Measurements from ENCODE around the gene PRKCA.

The PRKCA gene

GRCh38 chr17:66515974-66516373, 213.6 kb downstream of the PRKCA start:
- Histone ChIP-seq H3K4me3 (ENCODE audit: low read length, poor library complexity, severe bottlenecking) (no peak overlapping the region), H3K4me1 (ENCODE audit: insufficient read depth, low read length, poor library complexity, severe bottlenecking) (no peaks in the 10 kb centered on the region), H4K20me1 (ENCODE audit: insufficient read depth, low read length, poor library complexity, severe bottlenecking) (no peaks in the 10 kb centered on the region), H3K9me2 (replicated peaks; ENCODE audit: low read depth, low read length) (no peaks in the 10 kb centered on the region), H3K4me2 (ENCODE audit: low read depth, low read length, poor library complexity, severe bottlenecking) (no peak overlapping the region), H3K36me3 (ENCODE audit: insufficient read depth, low read length) (no peaks in the 10 kb centered on the region), H3F3A (ENCODE audit: low read depth) (no peaks in the 10 kb centered on the region), H3K79me2 (ENCODE audit: insufficient read depth, low read length) (no peaks in the 10 kb centered on the region), H3K27me3 (ENCODE audit: insufficient read depth, low read length, poor library complexity, severe bottlenecking) (no peaks in the 10 kb centered on the region), H2AFZ (ENCODE audit: low read length) (no peak overlapping the region), H3K9ac (ENCODE audit: low read depth, low read length, poor library complexity, severe bottlenecking) (no peak overlapping the region), H3K9me3 (ENCODE audit: insufficient read depth, low read depth, low read length) (no peaks in the 10 kb centered on the region)
- TF ChIP-seq CTCF (conservative IDR thresholded peaks at IDR 0.05; ENCODE audit: low read length) (no peak), EZH2phosphoT487 (IDR thresholded peaks at IDR 0.05; ENCODE audit: borderline replicate concordance) (no peak)

- no peaks in the 10 kb centered on the region for H3K27me3 ChIP-seq (ENCODE audit: insufficient read depth, low read length, poor library complexity, severe bottlenecking)
- H2AFZ ChIP-seq (ENCODE audit: low read length), result no peak overlapping the region
- H3K9me3 ChIP-seq (ENCODE audit: insufficient read depth, low read depth, low read length), result no peaks in the 10 kb centered on the region
- no peaks in the 10 kb centered on the region for H3K9me2 ChIP-seq (replicated peaks; ENCODE audit: low read depth, low read length)
- H3F3A ChIP-seq (ENCODE audit: low read depth), result no peaks in the 10 kb centered on the region
- TF ChIP-seq CTCF (conservative IDR thresholded peaks at IDR 0.05; ENCODE audit: low read length), result no peak
- TF ChIP-seq EZH2phosphoT487 (IDR thresholded peaks at IDR 0.05; ENCODE audit: borderline replicate concordance), result no peak
- no peaks in the 10 kb centered on the region for H3K36me3 ChIP-seq (ENCODE audit: insufficient read depth, low read length)
- H3K4me1 ChIP-seq (ENCODE audit: insufficient read depth, low read length, poor library complexity, severe bottlenecking), result no peaks in the 10 kb centered on the region
- H3K79me2 ChIP-seq (ENCODE audit: insufficient read depth, low read length), result no peaks in the 10 kb centered on the region
- no peak overlapping the region for H3K4me2 ChIP-seq (ENCODE audit: low read depth, low read length, poor library complexity, severe bottlenecking)
- no peaks in the 10 kb centered on the region for H4K20me1 ChIP-seq (ENCODE audit: insufficient read depth, low read length, poor library complexity, severe bottlenecking)
- no peak overlapping the region for H3K4me3 ChIP-seq (ENCODE audit: low read length, poor library complexity, severe bottlenecking)
- no peak overlapping the region for H3K9ac ChIP-seq (ENCODE audit: low read depth, low read length, poor library complexity, severe bottlenecking)
Measured at GRCh38 chr17:66517336-66518009, 215.1 kb downstream of the PRKCA start.

GRCh38 chr17:66518108-66518507, 215.7 kb downstream of the PRKCA start:
- no peak overlapping the region for H3K4me3 ChIP-seq (ENCODE audit: low read length, poor library complexity, severe bottlenecking)
- TF ChIP-seq EZH2phosphoT487 (IDR thresholded peaks at IDR 0.05; ENCODE audit: borderline replicate concordance) (no peak), CTCF (conservative IDR thresholded peaks at IDR 0.05; ENCODE audit: low read length) (no peak)
- H3K9me3 ChIP-seq (ENCODE audit: insufficient read depth, low read depth, low read length), result no peaks in the 10 kb centered on the region
- no peaks in the 10 kb centered on the region for H3K4me1 ChIP-seq (ENCODE audit: insufficient read depth, low read length, poor library complexity, severe bottlenecking)
- no peaks in the 10 kb centered on the region for H3F3A ChIP-seq (ENCODE audit: low read depth)
- H3K9ac ChIP-seq (ENCODE audit: low read depth, low read length, poor library complexity, severe bottlenecking), result no peak overlapping the region
- no peaks in the 10 kb centered on the region for H3K27me3 ChIP-seq (ENCODE audit: insufficient read depth, low read length, poor library complexity, severe bottlenecking)
- H2AFZ ChIP-seq (ENCODE audit: low read length), result no peak overlapping the region
- H3K79me2 ChIP-seq (ENCODE audit: insufficient read depth, low read length), result no peaks in the 10 kb centered on the region
- no peaks in the 10 kb centered on the region for H4K20me1 ChIP-seq (ENCODE audit: insufficient read depth, low read length, poor library complexity, severe bottlenecking)
- H3K9me2 ChIP-seq (replicated peaks; ENCODE audit: low read depth, low read length), result no peaks in the 10 kb centered on the region
- no peak overlapping the region for H3K4me2 ChIP-seq (ENCODE audit: low read depth, low read length, poor library complexity, severe bottlenecking)
- H3K36me3 ChIP-seq (ENCODE audit: insufficient read depth, low read length), result no peaks in the 10 kb centered on the region
